ENCODE results near the gene PITPNC1.

DNA sequence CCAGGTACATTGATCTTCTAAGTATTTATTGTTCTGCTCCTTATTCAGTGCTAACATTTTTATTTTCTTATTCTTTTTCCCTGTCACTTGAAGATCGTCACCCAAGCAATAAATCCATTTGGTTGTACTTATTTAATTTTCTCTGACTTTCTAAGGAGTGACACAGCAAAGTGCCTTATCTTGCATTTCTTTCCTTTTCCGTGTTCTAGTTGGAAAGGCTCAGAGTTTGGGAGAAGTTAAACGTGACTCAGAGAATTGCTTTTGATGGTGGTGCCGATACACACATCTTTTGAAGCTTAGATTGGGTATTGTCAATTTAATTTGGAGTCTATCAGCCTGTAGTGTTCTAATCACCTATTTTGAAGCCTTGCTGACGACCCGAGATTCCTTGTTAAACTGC lies 72.0 kb downstream of the PITPNC1 start:
- TF ChIP-seq, protein P1, sequence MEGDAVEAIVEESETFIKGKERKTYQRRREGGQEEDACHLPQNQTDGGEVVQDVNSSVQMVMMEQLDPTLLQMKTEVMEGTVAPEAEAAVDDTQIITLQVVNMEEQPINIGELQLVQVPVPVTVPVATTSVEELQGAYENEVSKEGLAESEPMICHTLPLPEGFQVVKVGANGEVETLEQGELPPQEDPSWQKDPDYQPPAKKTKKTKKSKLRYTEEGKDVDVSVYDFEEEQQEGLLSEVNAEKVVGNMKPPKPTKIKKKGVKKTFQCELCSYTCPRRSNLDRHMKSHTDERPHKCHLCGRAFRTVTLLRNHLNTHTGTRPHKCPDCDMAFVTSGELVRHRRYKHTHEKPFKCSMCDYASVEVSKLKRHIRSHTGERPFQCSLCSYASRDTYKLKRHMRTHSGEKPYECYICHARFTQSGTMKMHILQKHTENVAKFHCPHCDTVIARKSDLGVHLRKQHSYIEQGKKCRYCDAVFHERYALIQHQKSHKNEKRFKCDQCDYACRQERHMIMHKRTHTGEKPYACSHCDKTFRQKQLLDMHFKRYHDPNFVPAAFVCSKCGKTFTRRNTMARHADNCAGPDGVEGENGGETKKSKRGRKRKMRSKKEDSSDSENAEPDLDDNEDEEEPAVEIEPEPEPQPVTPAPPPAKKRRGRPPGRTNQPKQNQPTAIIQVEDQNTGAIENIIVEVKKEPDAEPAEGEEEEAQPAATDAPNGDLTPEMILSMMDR (IDR thresholded peaks at IDR 0.05) = no peak
- no peak for TF ChIP-seq POLR2A (IDR thresholded peaks at IDR 0.05)

All from tibial nerve (tissue), 3 donors.